Activated CD4-positive, alpha-beta T cell treated with anti-CD3 and anti-CD28 coated beads for 48 hours (primary cell): Measurements from ENCODE around the gene EPHA3.

Experiments used
- DNase-seq: peaks from one replicate; pipeline ENCODE4 v3.0.0-alpha.2; 2020

The EPHA3 gene

GRCh38 chr3:89368846-89369245 lies 261.4 kb downstream of the EPHA3 start:
- DNase-seq: no peak

- no peak for DNase-seq
These were observed 265.0 kb downstream of the EPHA3 start for GRCh38 chr3:89372456-89372855.

- no peak for DNase-seq
These were observed 266.0 kb downstream of the EPHA3 start for GRCh38 chr3:89373434-89373833.

GRCh38 chr3:89375451-89375850 lies 268.0 kb downstream of the EPHA3 start:
- DNase-seq: no peak

- no peak for DNase-seq
These were observed 272.6 kb downstream of the EPHA3 start for GRCh38 chr3:89380016-89380415.

GRCh38 chr3:89392991-89393390 lies 285.6 kb downstream of the EPHA3 start:
- no peak for DNase-seq

- DNase-seq: no peak
These were observed 288.0 kb downstream of the EPHA3 start for GRCh38 chr3:89395456-89395855.

- no peak for DNase-seq
These were observed 288.6 kb downstream of the EPHA3 start for GRCh38 chr3:89395996-89396395.

- DNase-seq: no peak
These were observed 294.6 kb downstream of the EPHA3 start for GRCh38 chr3:89402051-89402450.

- DNase-seq: no peak
These were observed 297.8 kb downstream of the EPHA3 start for GRCh38 chr3:89405176-89405575.

- DNase-seq: no peak
These were observed 298.2 kb downstream of the EPHA3 start for GRCh38 chr3:89405593-89405992.

- DNase-seq: no peak
These were observed 303.8 kb downstream of the EPHA3 start for GRCh38 chr3:89411201-89411600.

- no peak for DNase-seq
These were observed 306.8 kb downstream of the EPHA3 start for GRCh38 chr3:89414270-89414669.

- DNase-seq: no peak
These were observed 312.3 kb downstream of the EPHA3 start for GRCh38 chr3:89419647-89420241.

- no peak for DNase-seq
These were observed 318.6 kb downstream of the EPHA3 start for GRCh38 chr3:89426060-89426459.

- no peak for DNase-seq
These were observed 327.4 kb downstream of the EPHA3 start for GRCh38 chr3:89434621-89435380.

GRCh38 chr3:89436846-89437245 lies 329.4 kb downstream of the EPHA3 start:
- no peak for DNase-seq

- DNase-seq: no peak
These were observed 333.0 kb downstream of the EPHA3 start for GRCh38 chr3:89440386-89440785.

GRCh38 chr3:89441141-89441540 lies 333.7 kb downstream of the EPHA3 start:
- DNase-seq: no peak

- no peak for DNase-seq
These were observed 339.2 kb downstream of the EPHA3 start for GRCh38 chr3:89446593-89446992.

- DNase-seq: no peak
These were observed 339.8 kb downstream of the EPHA3 start for GRCh38 chr3:89447243-89447642.

- DNase-seq: no peak
These were observed 341.7 kb downstream of the EPHA3 start for GRCh38 chr3:89449086-89449485.

- DNase-seq: no peak
These were observed 344.6 kb downstream of the EPHA3 start for GRCh38 chr3:89452066-89452465.

- no peak for DNase-seq
These were observed 347.8 kb downstream of the EPHA3 start for GRCh38 chr3:89455240-89455639.

GRCh38 chr3:89467898-89468363 lies 360.5 kb downstream of the EPHA3 start:
- no peak for DNase-seq
